Neural progenitor cell (in vitro differentiated cells): ENCODE data around the gene PPARA. TPM values are rescaled to one million over a fixed set of nuclear protein-coding genes. Genes with fewer than 3 reads are reported as not detected.

Source experiments
- DNase-seq: peaks from one replicate; pipeline ENCODE4 v3.0.0-alpha.2; 2016; ENCODE audit warnings: low spot score
- H2AFZ ChIP-seq: fragments of 200-600 bp; sonication (generic); replicated peaks from 2 replicates; pipeline ENCODE4 v1.6.1; 2016; ENCODE audit warnings: antibody characterized with exemption
- H3F3A ChIP-seq: fragments of 200-600 bp; sonication (generic); 2 replicates; pipeline ENCODE4 v1.6.1; 2016; ENCODE audit warnings: antibody characterized with exemption, low read depth
- H3K27ac ChIP-seq: fragments of 200-600 bp; sonication (generic); 2 replicates; pipeline ENCODE4 v1.5.1; 2016; ENCODE audit warnings: mild to moderate bottlenecking
- H3K27me3 ChIP-seq: fragments of 200-600 bp; sonication (generic); 2 replicates; pipeline ENCODE4 v1.6.1; 2016; ENCODE audit warnings: mild to moderate bottlenecking, moderate library complexity
- H3K36me3 ChIP-seq: fragments of 200-600 bp; sonication (generic); 2 replicates; pipeline ENCODE4 v1.5.1; 2016
- H3K4me1 ChIP-seq: fragments of 200-600 bp; sonication (generic); 2 replicates; pipeline ENCODE4 v1.6.1; 2016; ENCODE audit warnings: mixed run types
- H3K4me2 ChIP-seq: fragments of 200-600 bp; sonication (generic); 2 replicates; pipeline ENCODE4 v1.6.1; 2016
- H3K4me3 ChIP-seq: fragments of 200-600 bp; sonication (generic); 2 replicates; pipeline ENCODE4 v1.5.1; 2016
- H3K79me2 ChIP-seq: fragments of 200-600 bp; sonication (generic); 2 replicates; pipeline ENCODE4 v1.6.1; 2016; ENCODE audit warnings: low read depth
- H3K9ac ChIP-seq: fragments of 200-600 bp; sonication (generic); 2 replicates; pipeline ENCODE4 v1.6.1; 2016
- H3K9me3 ChIP-seq: fragments of 200-600 bp; sonication (generic); 2 replicates; pipeline ENCODE4 v1.5.1; 2016; ENCODE audit warnings: low read depth
- H4K20me1 ChIP-seq: fragments of 200-600 bp; sonication (generic); 2 replicates; pipeline ENCODE4 v1.6.1; 2016; ENCODE audit warnings: low read depth
- H3K27ac Mint-ChIP-seq: 3 replicates; pipeline ENCODE4 v1.8.0; 2021; ENCODE audit warnings: mixed read lengths
- H3K27me3 Mint-ChIP-seq: 2 replicates; pipeline ENCODE4 v1.8.0; 2022; ENCODE audit warnings: low read depth, mild to moderate bottlenecking, inconsistent platforms, moderate library complexity, mixed read lengths; ENCODE audit not compliant: insufficient read depth
- H3K36me3 Mint-ChIP-seq: 3 replicates; pipeline ENCODE4 v1.8.0; 2021; ENCODE audit warnings: mixed read lengths
- H3K4me1 Mint-ChIP-seq: 3 replicates; pipeline ENCODE4 v1.8.0; 2021; ENCODE audit warnings: mixed read lengths
- H3K4me3 Mint-ChIP-seq: 3 replicates; pipeline ENCODE4 v1.8.0; 2021; ENCODE audit warnings: mild to moderate bottlenecking, moderate library complexity, mixed read lengths
- H3K9me3 Mint-ChIP-seq: 3 replicates; pipeline ENCODE4 v1.8.0; 2020; ENCODE audit warnings: mixed read lengths
- CTCF ChIP-seq: fragments of 200-600 bp; sonication (generic); IDR thresholded peaks from 2 replicates; pipeline ENCODE4 v1.5.1; 2017; ENCODE audit warnings: antibody characterized with exemption, mild to moderate bottlenecking
- EZH2 ChIP-seq: fragments of 200-600 bp; sonication (generic); IDR thresholded peaks from 2 replicates; pipeline ENCODE4 v1.6.1; 2017; ENCODE audit warnings: antibody characterized with exemption, mild to moderate bottlenecking, moderate library complexity
- EZH2phosphoT487 ChIP-seq: fragments of 200-600 bp; sonication (generic); IDR thresholded peaks from 2 replicates; pipeline ENCODE4 v1.6.1; 2017; ENCODE audit warnings: antibody characterized with exemption
- total RNA-seq: library from RNA; depleted of rRNA; stranded (reverse); fragments of >200 nt; gene quantifications from 2 replicates; pipeline ENCODE4 v1.2.3, GENCODE V29; 2015; ENCODE audit warnings: low replicate concordance

PPARA gene
- total RNA-seq, 1 donor from 2014 or later, result 5.2 TPM

GRCh38 chr22:46163557-46163888, 13.2 kb downstream of the PPARA start:
- Histone ChIP-seq H2AFZ (no peak overlapping the region), H3K27me3 (no peaks in the 10 kb centered on the region), H3K4me2 (no peak overlapping the region), H4K20me1 (no peaks in the 10 kb centered on the region), H3K4me3 (no peak overlapping the region), H3K9ac (no peak overlapping the region), H3K27ac (no peak overlapping the region), H3F3A (no peaks in the 10 kb centered on the region), H3K36me3 (no peaks in the 10 kb centered on the region), H3K4me1 (no peaks in the 10 kb centered on the region), H3K79me2 (no peaks in the 10 kb centered on the region), H3K9me3 (no peaks in the 10 kb centered on the region)
- no peaks in the 10 kb centered on the region for H3K4me1 Mint-ChIP-seq
- H3K36me3 Mint-ChIP-seq, result no peaks in the 10 kb centered on the region
- peaks cover 2% of the 10 kb centered on the region for H3K27me3 Mint-ChIP-seq
- DNase-seq, result no peak
- no peak overlapping the region for H3K4me3 Mint-ChIP-seq
- H3K9me3 Mint-ChIP-seq, result no peaks in the 10 kb centered on the region
- H3K27ac Mint-ChIP-seq, result no peak overlapping the region
- no peak for TF ChIP-seq CTCF

- Histone ChIP-seq H3K4me1 (no peaks in the 10 kb centered on the region), H3K36me3 (no peaks in the 10 kb centered on the region), H3K79me2 (no peaks in the 10 kb centered on the region), H4K20me1 (no peaks in the 10 kb centered on the region), H3K9ac (no peak overlapping the region), H3F3A (no peaks in the 10 kb centered on the region), H3K27me3 (no peaks in the 10 kb centered on the region), H3K27ac (no peak overlapping the region), H2AFZ (no peak overlapping the region), H3K4me2 (no peak overlapping the region), H3K4me3 (no peak overlapping the region), H3K9me3 (no peaks in the 10 kb centered on the region)
- Mint-ChIP-seq H3K27ac (no peak overlapping the region), H3K36me3 (no peaks in the 10 kb centered on the region), H3K4me1 (no peaks in the 10 kb centered on the region), H3K27me3 (peaks cover 2% of the 10 kb centered on the region), H3K9me3 (peaks cover 4% of the 10 kb centered on the region), H3K4me3 (no peak overlapping the region)
- DNase-seq, result no peak
- TF ChIP-seq CTCF, result no peak
Observed at GRCh38 chr22:46165977-46166376, 15.7 kb downstream of the PPARA start.

- Mint-ChIP-seq H3K4me3 (no peak overlapping the region), H3K27me3 (no peaks in the 10 kb centered on the region), H3K4me1 (no peaks in the 10 kb centered on the region), H3K27ac (no peak overlapping the region), H3K9me3 (peaks cover 4% of the 10 kb centered on the region), H3K36me3 (no peaks in the 10 kb centered on the region)
- TF ChIP-seq EZH2phosphoT487 (no peak), EZH2 (no peak), CTCF (no peak)
- H3K9ac ChIP-seq, result no peak overlapping the region
- no peaks in the 10 kb centered on the region for H3K9me3 ChIP-seq
- H3K79me2 ChIP-seq, result no peaks in the 10 kb centered on the region
- no peaks in the 10 kb centered on the region for H4K20me1 ChIP-seq
- no peak overlapping the region for H2AFZ ChIP-seq
- no peak overlapping the region for H3K4me2 ChIP-seq
- DNase-seq, result no peak
- no peaks in the 10 kb centered on the region for H3K36me3 ChIP-seq
- H3K27me3 ChIP-seq, result no peaks in the 10 kb centered on the region
- H3K27ac ChIP-seq, result no peak overlapping the region
- no peaks in the 10 kb centered on the region for H3F3A ChIP-seq
- H3K4me3 ChIP-seq, result no peak overlapping the region
- H3K4me1 ChIP-seq, result no peaks in the 10 kb centered on the region
Observed at GRCh38 chr22:46169628-46170027, 19.3 kb downstream of the PPARA start.

- Histone ChIP-seq H4K20me1 (no peaks in the 10 kb centered on the region), H3K27ac (no peak overlapping the region), H2AFZ (no peak overlapping the region), H3K4me1 (no peaks in the 10 kb centered on the region), H3K4me2 (no peak overlapping the region), H3K36me3 (no peaks in the 10 kb centered on the region), H3F3A (no peaks in the 10 kb centered on the region), H3K4me3 (no peak overlapping the region), H3K9ac (no peak overlapping the region), H3K27me3 (no peaks in the 10 kb centered on the region), H3K79me2 (no peaks in the 10 kb centered on the region), H3K9me3 (no peaks in the 10 kb centered on the region)
- no peak for TF ChIP-seq CTCF
- no peak for TF ChIP-seq EZH2phosphoT487
- TF ChIP-seq EZH2, result no peak
- Mint-ChIP-seq H3K27ac (no peak overlapping the region), H3K9me3 (peaks cover 4% of the 10 kb centered on the region), H3K27me3 (no peaks in the 10 kb centered on the region), H3K4me1 (no peaks in the 10 kb centered on the region), H3K4me3 (no peak overlapping the region), H3K36me3 (no peaks in the 10 kb centered on the region)
- no peak for DNase-seq
Observed at GRCh38 chr22:46171940-46172339, 21.6 kb downstream of the PPARA start.
